ENCODE data around the gene RAB3IL1. TPM values are rescaled to one million over a fixed set of nuclear protein-coding genes. Genes with fewer than 3 reads are reported as not detected.

Gene RAB3IL1
- polyA plus RNA-seq, 3 donors: 0.13 TPM; not detected in 2

DNA sequence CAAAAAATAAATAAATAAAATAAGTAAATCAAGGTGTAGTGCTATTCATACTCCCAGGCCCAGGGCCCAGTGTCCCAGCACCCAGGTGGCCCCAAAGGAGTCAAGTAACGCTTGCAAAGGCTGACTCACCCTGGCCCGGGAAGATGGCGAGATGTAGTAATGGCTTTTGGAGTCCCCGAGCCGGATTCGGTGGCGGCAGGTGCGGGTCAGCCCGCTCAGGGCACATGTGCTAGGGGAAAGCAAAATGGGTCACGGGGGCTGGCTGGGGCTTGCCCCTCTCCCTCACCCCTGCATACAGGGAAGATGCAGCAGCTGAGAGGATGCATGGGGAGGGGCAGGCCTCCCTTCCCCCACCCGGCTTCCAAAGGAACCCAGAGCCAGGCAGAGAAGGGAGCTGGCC is 15.1 kb downstream of the RAB3IL1 start:
- Histone ChIP-seq H3K9ac (ENCODE audit: insufficient read depth, low read length, poor library complexity, severe bottlenecking) (no peak overlapping the region), H3K4me3 (replicated peaks in 1 of 3; ENCODE audit: low read depth in 2 of 3, low read length in 3 of 3) (no peak overlapping the region), H3K79me2 (ENCODE audit: insufficient read depth, low read length) (no peaks in the 10 kb centered on the region), H2AFZ (ENCODE audit: insufficient read depth, low read depth, low read length, poor library complexity, severe bottlenecking) (no peak overlapping the region), H4K20me1 (ENCODE audit: insufficient read depth, low read length) (no peaks in the 10 kb centered on the region), H3K9me3 (replicated peaks in 1 of 2; ENCODE audit: control insufficient read depth in 1 of 2, insufficient read depth in 1 of 2, low read length in 2 of 2) (no peaks in the 10 kb centered on the region), H3K27ac (ENCODE audit: low read depth in 1 of 2, low read length in 2 of 2) (no peak overlapping the region), H3K36me3 (replicated peaks in 1 of 2; ENCODE audit: control insufficient read depth in 1 of 2, insufficient read depth in 2 of 2, low read length in 2 of 2) (no peaks in the 10 kb centered on the region), H3K4me1 (ENCODE audit: control insufficient read depth in 1 of 2, insufficient read depth in 2 of 2, low read length in 2 of 2) (peaks cover 0 to 15% of the 10 kb centered on the region in 2 donors), H3K27me3 (ENCODE audit: control insufficient read depth in 2 of 2, insufficient read depth in 2 of 2, low read length in 2 of 2) (peaks cover 0 to 10% of the 10 kb centered on the region in 2 donors), H3K4me2 (replicated peaks; ENCODE audit: extremely low read depth, low read length, poor library complexity, severe bottlenecking) (no peak overlapping the region)
- Mint-ChIP-seq H3K4me3 (no peak overlapping the region), H3K9me3 (peaks cover 0 to 5% (median 1%) of the 10 kb centered on the region in 7 donors), H3K36me3 (no peaks in the 10 kb centered on the region), H3K27ac (peak overlapping the region in 1 of 7 donors; percentile 57), H3K4me1 (peaks cover 12% of the 10 kb centered on the region), H3K27me3 (ENCODE audit: low read depth in 3 of 3) (peaks cover 3 to 10% (median 8%) of the 10 kb centered on the region in 3 donors)
- TF ChIP-seq, protein P1, sequence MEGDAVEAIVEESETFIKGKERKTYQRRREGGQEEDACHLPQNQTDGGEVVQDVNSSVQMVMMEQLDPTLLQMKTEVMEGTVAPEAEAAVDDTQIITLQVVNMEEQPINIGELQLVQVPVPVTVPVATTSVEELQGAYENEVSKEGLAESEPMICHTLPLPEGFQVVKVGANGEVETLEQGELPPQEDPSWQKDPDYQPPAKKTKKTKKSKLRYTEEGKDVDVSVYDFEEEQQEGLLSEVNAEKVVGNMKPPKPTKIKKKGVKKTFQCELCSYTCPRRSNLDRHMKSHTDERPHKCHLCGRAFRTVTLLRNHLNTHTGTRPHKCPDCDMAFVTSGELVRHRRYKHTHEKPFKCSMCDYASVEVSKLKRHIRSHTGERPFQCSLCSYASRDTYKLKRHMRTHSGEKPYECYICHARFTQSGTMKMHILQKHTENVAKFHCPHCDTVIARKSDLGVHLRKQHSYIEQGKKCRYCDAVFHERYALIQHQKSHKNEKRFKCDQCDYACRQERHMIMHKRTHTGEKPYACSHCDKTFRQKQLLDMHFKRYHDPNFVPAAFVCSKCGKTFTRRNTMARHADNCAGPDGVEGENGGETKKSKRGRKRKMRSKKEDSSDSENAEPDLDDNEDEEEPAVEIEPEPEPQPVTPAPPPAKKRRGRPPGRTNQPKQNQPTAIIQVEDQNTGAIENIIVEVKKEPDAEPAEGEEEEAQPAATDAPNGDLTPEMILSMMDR (IDR thresholded peaks at IDR 0.05): no peak
- 94% methylated on average over 3 of the region's 11 CpGs for WGBS (ENCODE audit: insufficient coverage)
- intact Hi-C loops (cut with micrococcal nuclease): loop anchor here in 1 of 2 donors (2.0 kb wide), 1 partner anchor 44 kb away; no protein-coding TSS in a partner anchor
- no peak for DNase-seq

DNA sequence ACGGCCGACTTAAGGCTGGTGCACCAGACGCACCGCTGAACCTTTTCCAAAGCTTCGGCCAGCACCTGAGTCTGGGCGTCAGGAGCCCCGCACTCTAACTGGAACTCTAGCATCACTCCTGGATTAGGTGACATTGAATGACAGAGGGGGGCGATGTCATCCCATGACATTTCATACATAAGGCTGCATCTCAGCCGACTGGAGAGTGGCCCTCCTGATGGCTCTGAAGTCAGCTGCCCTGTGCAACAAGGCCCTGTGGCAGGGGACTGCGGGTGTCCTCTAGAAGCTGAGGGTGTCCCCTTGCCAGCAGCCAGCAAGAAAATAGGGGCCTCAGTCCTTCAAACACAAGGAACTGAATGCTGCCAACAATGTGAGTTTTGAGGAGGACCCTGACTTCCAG is 16.0 kb downstream of the RAB3IL1 start:
- Histone ChIP-seq H4K20me1 (ENCODE audit: insufficient read depth, low read length) (no peaks in the 10 kb centered on the region), H3K4me2 (replicated peaks; ENCODE audit: extremely low read depth, low read length, poor library complexity, severe bottlenecking) (no peak overlapping the region), H3K79me2 (ENCODE audit: insufficient read depth, low read length) (no peaks in the 10 kb centered on the region), H3K27ac (ENCODE audit: low read depth in 1 of 2, low read length in 2 of 2) (no peak overlapping the region), H3K9me3 (replicated peaks in 1 of 2; ENCODE audit: control insufficient read depth in 1 of 2, insufficient read depth in 1 of 2, low read length in 2 of 2) (no peaks in the 10 kb centered on the region), H3K36me3 (replicated peaks in 1 of 2; ENCODE audit: control insufficient read depth in 1 of 2, insufficient read depth in 2 of 2, low read length in 2 of 2) (no peaks in the 10 kb centered on the region), H2AFZ (ENCODE audit: insufficient read depth, low read depth, low read length, poor library complexity, severe bottlenecking) (no peak overlapping the region), H3K27me3 (ENCODE audit: control insufficient read depth in 2 of 2, insufficient read depth in 2 of 2, low read length in 2 of 2) (peaks cover 0 to 10% of the 10 kb centered on the region in 2 donors), H3K9ac (ENCODE audit: insufficient read depth, low read length, poor library complexity, severe bottlenecking) (no peak overlapping the region), H3K4me3 (replicated peaks in 1 of 3; ENCODE audit: low read depth in 2 of 3, low read length in 3 of 3) (no peak overlapping the region), H3K4me1 (ENCODE audit: control insufficient read depth in 1 of 2, insufficient read depth in 2 of 2, low read length in 2 of 2) (peaks cover 0 to 15% of the 10 kb centered on the region in 2 donors)
- intact Hi-C loops (cut with micrococcal nuclease): no loop called here
- no peaks in the 10 kb centered on the region for H3K36me3 Mint-ChIP-seq
- TF ChIP-seq, protein P1 (IDR thresholded peaks at IDR 0.05): no peak
- H3K9me3 Mint-ChIP-seq: peaks cover 0 to 5% (median 1%) of the 10 kb centered on the region in 7 donors
- 90% methylated on average over 2 of the region's 10 CpGs for WGBS (ENCODE audit: insufficient coverage)
- peaks cover 2 to 10% (median 8%) of the 10 kb centered on the region in 3 donors for H3K27me3 Mint-ChIP-seq (ENCODE audit: low read depth in 3 of 3)
- H3K27ac Mint-ChIP-seq: no peak overlapping the region
- H3K4me1 Mint-ChIP-seq: peaks cover 12% of the 10 kb centered on the region
- DNase-seq: no peak
- peak overlapping the region in 1 of 2 donors; percentile 39 for H3K4me3 Mint-ChIP-seq
